ENCODE data around the gene SLC30A5.

The SLC30A5 gene

GRCh38 chr5:69049796-69050195 is 44.0 kb upstream of the SLC30A5 start:
- TF ChIP-seq SIN3A (IDR thresholded peaks at IDR 0.05; ENCODE audit: borderline replicate concordance, insufficient read depth, low read length) (no peak), POLR2AphosphoS5 (IDR thresholded peaks at IDR 0.05; ENCODE audit: low read depth, low read length) (no peak), FOXP2 (optimal IDR thresholded peaks at IDR 0.05; ENCODE audit: borderline replicate concordance, extremely low read depth, extremely low read length, insufficient read depth) (no peak), TAF1 (IDR thresholded peaks at IDR 0.05; ENCODE audit: borderline replicate concordance, insufficient read depth, low read length) (no peak)
- TF ChIP-seq, protein P1, sequence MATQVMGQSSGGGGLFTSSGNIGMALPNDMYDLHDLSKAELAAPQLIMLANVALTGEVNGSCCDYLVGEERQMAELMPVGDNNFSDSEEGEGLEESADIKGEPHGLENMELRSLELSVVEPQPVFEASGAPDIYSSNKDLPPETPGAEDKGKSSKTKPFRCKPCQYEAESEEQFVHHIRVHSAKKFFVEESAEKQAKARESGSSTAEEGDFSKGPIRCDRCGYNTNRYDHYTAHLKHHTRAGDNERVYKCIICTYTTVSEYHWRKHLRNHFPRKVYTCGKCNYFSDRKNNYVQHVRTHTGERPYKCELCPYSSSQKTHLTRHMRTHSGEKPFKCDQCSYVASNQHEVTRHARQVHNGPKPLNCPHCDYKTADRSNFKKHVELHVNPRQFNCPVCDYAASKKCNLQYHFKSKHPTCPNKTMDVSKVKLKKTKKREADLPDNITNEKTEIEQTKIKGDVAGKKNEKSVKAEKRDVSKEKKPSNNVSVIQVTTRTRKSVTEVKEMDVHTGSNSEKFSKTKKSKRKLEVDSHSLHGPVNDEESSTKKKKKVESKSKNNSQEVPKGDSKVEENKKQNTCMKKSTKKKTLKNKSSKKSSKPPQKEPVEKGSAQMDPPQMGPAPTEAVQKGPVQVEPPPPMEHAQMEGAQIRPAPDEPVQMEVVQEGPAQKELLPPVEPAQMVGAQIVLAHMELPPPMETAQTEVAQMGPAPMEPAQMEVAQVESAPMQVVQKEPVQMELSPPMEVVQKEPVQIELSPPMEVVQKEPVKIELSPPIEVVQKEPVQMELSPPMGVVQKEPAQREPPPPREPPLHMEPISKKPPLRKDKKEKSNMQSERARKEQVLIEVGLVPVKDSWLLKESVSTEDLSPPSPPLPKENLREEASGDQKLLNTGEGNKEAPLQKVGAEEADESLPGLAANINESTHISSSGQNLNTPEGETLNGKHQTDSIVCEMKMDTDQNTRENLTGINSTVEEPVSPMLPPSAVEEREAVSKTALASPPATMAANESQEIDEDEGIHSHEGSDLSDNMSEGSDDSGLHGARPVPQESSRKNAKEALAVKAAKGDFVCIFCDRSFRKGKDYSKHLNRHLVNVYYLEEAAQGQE (IDR thresholded peaks at IDR 0.05; ENCODE audit: insufficient read depth in 1 of 2, low read depth in 2 of 2, low read length in 2 of 2), result no peak

DNA sequence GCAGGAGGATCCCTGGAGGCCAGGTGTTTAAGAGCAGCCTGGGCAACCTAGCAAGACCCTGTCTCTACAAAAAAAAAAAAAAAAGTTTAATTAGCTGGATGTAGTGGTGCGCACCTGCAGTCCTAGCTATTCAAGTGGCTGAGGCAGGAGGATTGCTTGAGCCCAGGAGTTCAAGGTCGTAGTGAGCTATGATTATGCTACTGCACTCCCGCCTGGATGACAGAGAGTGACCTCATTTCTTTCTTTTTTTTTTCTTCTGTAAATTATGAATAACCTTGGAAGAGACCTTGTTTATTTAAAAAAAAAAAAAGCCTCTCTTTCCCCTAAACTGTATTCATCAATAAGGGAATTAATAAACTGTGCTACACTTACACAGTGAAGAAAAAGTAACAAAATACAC is 43.6 kb upstream of the SLC30A5 start:
- no peak for TF ChIP-seq FOXP2 (optimal IDR thresholded peaks at IDR 0.05; ENCODE audit: borderline replicate concordance, extremely low read depth, extremely low read length, insufficient read depth)

GRCh38 chr5:69052181-69052580 is 41.6 kb upstream of the SLC30A5 start:
- TF ChIP-seq, protein P1 (IDR thresholded peaks at IDR 0.05; ENCODE audit: insufficient read depth in 1 of 2, low read depth in 2 of 2, low read length in 2 of 2), result no peak
- no peak for TF ChIP-seq SIN3A (IDR thresholded peaks at IDR 0.05; ENCODE audit: borderline replicate concordance, insufficient read depth, low read length)
- no peak for TF ChIP-seq TAF1 (IDR thresholded peaks at IDR 0.05; ENCODE audit: borderline replicate concordance, insufficient read depth, low read length)
- no peak for TF ChIP-seq FOXP2 (optimal IDR thresholded peaks at IDR 0.05; ENCODE audit: borderline replicate concordance, extremely low read depth, extremely low read length, insufficient read depth)
- no peak for TF ChIP-seq POLR2AphosphoS5 (IDR thresholded peaks at IDR 0.05; ENCODE audit: low read depth, low read length)

DNA sequence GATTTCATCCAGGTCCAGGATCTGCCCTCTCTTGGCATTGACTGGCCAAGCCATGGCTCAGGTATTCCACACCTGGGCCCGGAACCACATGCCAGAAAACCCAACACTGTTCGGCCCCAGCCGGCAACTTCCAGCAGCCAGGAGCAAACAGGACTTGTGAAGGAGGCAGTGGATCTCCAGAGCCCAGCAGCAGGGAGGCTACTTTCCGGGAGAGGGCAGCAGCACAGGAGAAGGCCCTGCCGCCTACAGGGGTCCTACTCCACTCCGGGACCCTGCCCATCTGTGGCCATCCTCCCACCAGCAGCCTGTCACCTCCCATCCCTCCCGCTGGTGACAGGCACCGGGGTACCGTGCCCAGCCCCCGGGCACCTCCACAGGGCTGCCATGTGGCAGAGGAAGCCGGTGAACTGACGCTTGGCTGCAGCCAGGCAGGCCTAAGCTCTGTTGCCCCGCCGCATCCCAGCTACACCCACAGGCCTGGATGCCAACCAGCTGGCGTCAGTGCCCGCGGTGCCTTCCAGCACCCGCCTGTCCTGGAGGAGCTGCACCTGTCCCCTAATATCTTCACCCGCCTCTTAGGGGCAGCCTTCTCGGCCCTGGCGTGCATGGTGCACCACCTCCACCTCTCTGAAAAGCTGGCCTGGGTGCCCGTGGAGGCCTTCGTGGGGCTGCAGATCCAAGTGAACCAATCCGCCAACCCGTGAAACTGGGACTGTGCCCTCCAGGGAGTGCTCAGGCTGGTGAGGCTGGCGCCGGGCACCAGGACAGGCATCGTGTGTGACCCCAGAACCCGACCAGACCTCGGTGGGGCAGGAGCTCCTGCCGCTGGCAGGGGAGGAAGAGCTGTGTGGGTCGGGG is 18.9 kb upstream of the SLC30A5 start:
- TF ChIP-seq FOXP2 (optimal IDR thresholded peaks at IDR 0.05; ENCODE audit: borderline replicate concordance, extremely low read depth, extremely low read length, insufficient read depth) (no peak), SIN3A (IDR thresholded peaks at IDR 0.05; ENCODE audit: borderline replicate concordance, insufficient read depth, low read length) (no peak), POLR2AphosphoS5 (IDR thresholded peaks at IDR 0.05; ENCODE audit: low read depth, low read length) (no peak), TAF1 (IDR thresholded peaks at IDR 0.05; ENCODE audit: borderline replicate concordance, insufficient read depth, low read length) (no peak)
- TF ChIP-seq, protein P1 (IDR thresholded peaks at IDR 0.05; ENCODE audit: insufficient read depth in 1 of 2, low read depth in 2 of 2, low read length in 2 of 2), result no peak

DNA sequence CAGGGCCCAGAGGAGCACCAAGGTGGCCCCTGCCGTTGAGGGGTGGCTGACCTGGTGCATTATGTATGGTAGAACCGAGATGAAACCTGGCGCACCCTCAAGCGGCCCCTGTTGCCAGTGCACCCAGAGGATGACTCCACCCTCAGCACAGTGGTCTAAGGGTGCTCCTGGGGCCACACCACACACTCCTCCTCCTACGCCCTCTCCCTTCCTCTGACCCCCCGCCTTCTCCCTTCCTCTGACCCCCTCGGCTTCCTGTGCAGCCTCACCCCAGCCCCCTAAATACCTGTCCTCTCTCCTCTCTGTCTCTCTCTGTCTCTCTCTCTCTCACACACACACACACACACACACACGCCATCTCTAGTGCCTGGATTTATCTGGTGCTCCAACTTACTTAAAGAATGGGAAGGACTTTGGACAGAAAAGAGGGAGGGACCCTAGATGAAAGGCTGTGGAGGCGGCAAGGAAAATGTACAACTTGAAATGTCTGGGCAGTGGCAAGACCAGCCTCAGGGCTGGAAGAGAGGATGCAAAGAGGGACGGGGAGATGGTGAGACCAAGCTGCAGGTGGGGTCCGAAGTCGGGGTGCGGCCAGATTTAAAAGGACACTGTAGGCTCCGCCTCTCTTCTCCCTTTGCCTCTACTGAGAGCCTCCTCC is 18.2 kb upstream of the SLC30A5 start:
- TF ChIP-seq FOXP2 (optimal IDR thresholded peaks at IDR 0.05; ENCODE audit: borderline replicate concordance, extremely low read depth, extremely low read length, insufficient read depth) (no peak), SIN3A (IDR thresholded peaks at IDR 0.05; ENCODE audit: borderline replicate concordance, insufficient read depth, low read length) (no peak), TAF1 (IDR thresholded peaks at IDR 0.05; ENCODE audit: borderline replicate concordance, insufficient read depth, low read length) (no peak), POLR2AphosphoS5 (IDR thresholded peaks at IDR 0.05; ENCODE audit: low read depth, low read length) (no peak)
- TF ChIP-seq, protein P1 (IDR thresholded peaks at IDR 0.05; ENCODE audit: insufficient read depth in 1 of 2, low read depth in 2 of 2, low read length in 2 of 2), result no peak
